ENCODE data around the gene IFITM2.
"Not testable (repeated sequence)": the region's sequence is repeated elsewhere in the genome, so short reads cannot be mapped to it uniquely, and the experiment has no call there.

Gene IFITM2

GRCh38 chr11:311013-311748 is 3.6 kb downstream of the IFITM2 start:
- DNase-seq = not testable (repeated sequence)

GRCh38 chr11:312092-312816 is 4.6 kb downstream of the IFITM2 start:
- DNase-seq = no peak

DNA sequence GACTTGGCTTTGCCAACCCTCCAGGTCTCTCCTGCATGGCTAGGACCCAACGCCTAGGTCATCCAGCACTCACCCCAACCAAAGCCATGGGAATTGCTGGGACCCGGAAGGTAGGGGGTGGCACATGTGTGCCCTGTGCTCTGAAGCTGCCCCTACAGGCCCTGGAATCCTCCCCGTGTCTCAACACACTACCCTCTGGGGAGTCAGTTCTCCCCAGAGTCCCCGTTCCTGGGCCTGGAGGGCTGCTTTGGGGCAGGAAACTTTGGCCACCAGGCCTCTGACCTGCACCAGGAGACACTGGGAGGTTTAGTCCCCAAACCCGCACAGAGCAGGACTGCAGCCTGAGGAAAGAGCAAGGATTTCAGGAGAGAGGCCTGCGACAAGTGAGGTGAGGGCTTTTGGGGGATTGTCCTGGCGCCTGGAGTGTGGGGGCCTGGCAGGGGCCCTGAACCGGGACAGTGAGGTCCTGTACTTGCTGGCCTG is 5.7 kb downstream of the IFITM2 start:
- DNase-seq = no peak

GRCh38 chr11:313787-314553 is 6.4 kb downstream of the IFITM2 start, which contains the start of gene IFITM1:
TSS of gene IFITM1 (plus strand) at chr11:314040. CDS start at chr11:314171, 131 bp downstream.
- DNase-seq = peak; percentile 74

DNA sequence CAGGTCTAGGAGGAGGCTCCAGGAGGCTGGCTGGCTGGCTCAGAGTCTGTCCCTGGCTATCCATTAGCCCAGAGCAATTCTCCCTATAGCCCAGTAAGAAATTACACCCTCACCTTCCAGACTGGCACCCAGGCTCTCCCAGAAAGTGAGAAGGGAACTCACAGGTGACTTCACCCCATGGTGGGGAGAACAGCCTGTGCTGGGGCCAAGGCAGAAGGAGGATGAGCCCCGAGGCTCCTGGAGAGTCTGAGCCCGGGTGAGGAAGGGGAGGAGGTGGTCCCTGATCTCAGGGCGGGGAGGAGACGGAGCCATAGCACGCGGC is 6.9 kb downstream of the IFITM2 start:
- DNase-seq = not testable (repeated sequence)

DNA sequence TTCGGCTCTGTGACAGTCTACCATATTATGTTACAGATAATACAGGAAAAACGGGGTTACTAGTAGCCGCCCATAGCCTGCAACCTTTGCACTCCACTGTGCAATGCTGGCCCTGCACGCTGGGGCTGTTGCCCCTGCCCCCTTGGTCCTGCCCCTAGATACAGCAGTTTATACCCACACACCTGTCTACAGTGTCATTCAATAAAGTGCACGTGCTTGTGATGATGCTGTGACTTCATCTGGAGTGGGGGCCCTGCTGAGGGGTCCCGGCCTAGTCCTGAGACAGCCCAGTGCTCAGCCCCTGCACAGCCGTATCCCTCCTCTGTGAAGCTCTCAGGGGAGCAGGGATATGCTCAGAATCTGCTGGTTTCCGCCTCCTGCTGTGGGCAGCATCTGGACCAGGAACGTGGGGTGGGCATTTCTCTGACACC is 7.5 kb downstream of the IFITM2 start:
- DNase-seq = no peak

- DNase-seq = no peak
Measured at GRCh38 chr11:315516-315994, 7.9 kb downstream of the IFITM2 start.

- no peak for DNase-seq
Measured at GRCh38 chr11:316031-316701, 8.6 kb downstream of the IFITM2 start.

- no peak for DNase-seq
Measured at GRCh38 chr11:316891-317301, 9.3 kb downstream of the IFITM2 start.

GRCh38 chr11:317668-318404 is 10.2 kb downstream of the IFITM2 start:
- DNase-seq = not testable (repeated sequence)

DNA sequence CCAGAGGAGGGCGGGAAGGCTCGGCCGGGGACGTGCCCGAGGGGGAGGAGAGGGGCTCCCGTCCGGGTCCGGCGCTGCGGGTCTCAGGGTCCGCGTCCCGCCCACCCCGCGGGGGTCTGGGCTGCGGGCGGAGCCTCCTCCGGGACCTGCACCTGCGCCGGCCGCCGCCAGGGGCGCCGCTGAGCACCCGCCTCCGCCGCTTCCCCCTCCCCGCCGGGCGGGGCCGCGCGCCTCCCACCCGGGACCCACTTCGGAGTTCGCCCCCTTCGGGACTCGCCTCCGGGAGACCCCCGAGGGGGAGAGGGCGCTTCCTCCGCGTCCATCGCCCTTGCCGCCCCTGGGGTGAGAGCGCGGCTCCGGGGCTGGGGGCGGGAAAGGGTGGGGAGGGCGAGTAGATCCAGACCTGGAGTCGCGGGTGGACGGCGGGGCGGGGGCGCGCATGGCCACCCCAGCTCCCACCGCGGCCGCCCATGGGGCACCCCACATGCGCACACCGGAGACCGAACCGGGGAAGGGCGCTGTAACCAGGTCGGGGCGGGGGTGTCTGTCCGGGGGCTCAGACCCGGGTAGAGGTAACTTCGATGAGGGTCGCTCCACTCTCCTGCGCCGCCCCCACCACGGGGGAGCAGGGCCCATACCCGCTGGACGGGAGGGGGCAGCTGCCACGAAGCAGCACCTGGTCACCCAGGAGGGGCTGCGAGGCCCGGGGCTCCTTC is 10.9 kb downstream of the IFITM2 start:
- DNase-seq = not testable (repeated sequence)

- not testable (repeated sequence) for DNase-seq
Measured at GRCh38 chr11:319121-319887, 11.7 kb downstream of the IFITM2 start.

GRCh38 chr11:319888-320273 is 12.3 kb downstream of the IFITM2 start:
- DNase-seq = not testable (repeated sequence)

GRCh38 chr11:324156-324555 is 16.5 kb downstream of the IFITM2 start:
- no peak for DNase-seq

- DNase-seq = not testable (repeated sequence)
Measured at GRCh38 chr11:324593-325517, 17.2 kb downstream of the IFITM2 start.

DNA sequence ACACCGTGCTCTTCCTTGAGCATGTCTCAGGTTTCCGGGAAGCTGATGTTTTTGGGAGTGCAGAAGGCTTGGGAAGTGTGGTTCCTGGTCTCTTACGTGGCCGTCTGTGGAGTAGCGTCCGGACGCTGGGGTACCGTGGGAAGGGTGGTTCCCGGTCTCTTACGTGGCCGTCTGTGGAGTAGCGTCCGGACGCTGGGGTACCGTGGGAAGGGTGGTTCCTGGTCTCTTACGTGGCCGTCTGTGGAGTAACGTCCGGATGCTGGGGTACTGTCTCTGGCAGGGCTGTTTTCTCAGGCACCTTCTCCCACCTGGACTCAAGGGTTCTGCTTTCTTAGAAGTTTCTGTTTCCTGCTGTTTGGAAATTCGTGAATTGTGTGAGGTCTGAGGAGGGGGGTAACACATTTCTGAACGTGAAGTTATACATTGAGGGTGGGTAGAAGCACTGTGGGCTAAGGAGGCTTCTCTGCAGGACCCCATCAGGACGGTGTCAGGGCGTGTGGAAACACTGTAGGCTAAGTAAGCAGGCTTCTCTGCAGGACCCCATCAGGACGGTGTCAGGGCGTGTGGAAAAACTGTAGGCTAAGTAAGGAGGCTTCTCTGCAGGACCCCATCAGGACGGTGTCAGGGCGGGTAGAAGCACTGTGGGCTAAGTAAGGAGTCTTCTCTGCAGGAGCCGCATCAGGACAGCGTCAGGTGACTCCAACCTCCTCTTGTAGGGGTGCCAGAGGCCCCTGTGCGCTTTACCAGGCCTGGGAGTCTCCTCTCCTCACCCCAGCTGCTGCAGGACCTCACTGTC is 18.4 kb downstream of the IFITM2 start:
- no peak for DNase-seq

GRCh38 chr11:326592-326841 is 18.9 kb downstream of the IFITM2 start:
- DNase-seq = no peak

DNA sequence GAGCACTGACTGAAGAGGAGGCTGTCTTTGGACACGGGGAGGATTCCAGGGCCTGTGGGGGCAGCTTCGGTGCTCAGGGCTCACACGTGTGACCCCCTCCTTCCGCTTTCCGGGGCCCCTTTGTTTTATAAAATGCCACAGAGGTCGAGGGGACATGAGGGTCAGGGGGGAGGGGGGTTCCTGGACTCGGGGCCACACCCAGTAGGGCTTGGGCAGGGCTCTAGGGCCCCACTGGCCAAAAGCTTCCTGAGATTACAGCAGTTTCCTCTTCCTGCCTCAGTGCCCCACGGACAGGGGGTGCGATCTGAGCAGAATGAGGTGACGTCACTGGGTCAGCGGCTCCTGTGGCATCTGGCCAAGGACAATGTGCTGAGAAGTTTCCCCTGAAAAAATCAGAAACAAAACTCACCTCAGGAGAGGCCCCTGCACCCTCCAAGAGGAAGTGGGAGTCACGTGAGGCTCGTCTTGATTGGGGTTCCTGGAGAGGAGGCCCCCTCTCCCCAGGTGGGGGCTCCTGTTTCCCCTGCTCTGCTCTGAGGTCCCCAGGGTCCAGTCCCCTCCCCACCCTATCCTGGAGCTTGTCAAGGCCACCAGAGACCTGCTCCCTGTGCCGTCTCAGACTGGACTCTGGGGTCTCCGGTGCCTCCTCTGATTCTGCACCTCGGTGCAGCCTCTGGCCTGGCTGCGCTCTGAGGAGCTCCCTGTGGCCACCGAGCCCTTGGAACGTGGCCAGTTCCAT is 19.4 kb downstream of the IFITM2 start:
- peak; percentile 84 for DNase-seq
